CD4-positive, alpha-beta T cell (primary cell): ENCODE results near the gene AGMO. TPM values are rescaled to one million over a fixed set of nuclear protein-coding genes. Genes with fewer than 3 reads are reported as not detected.
A peak's percentile ranks its signal among the peaks of the same experiment; 100 is the strongest.

Source experiments
- ATAC-seq: fragments of 200-7000 bp; cut with Tn5 transposase; one replicate; pipeline ENCODE4 v1.10.0; 2022; ENCODE audit warnings: mild to moderate bottlenecking; ENCODE audit not compliant: poor library complexity
- CTCF ChIA-PET: fragments of 350-600 bp; sonication (Branson Sonifier 250); formaldehyde crosslinking; loops from one replicate; lab custom pipeline; 2021; ENCODE audit warnings: antibody characterized with exemption, inconsistent platforms; lab: Charles Lee
- POLR2A ChIA-PET: fragments of 350-600 bp; sonication (Branson Sonifier 250); formaldehyde crosslinking; loops from one replicate; lab custom pipeline; 2021; ENCODE audit warnings: antibody characterized with exemption, inconsistent platforms; lab: Charles Lee
- DNase-seq, 14 experiments: peaks; one replicate each; pipeline ENCODE4 v3.0.0-alpha.2; 2013 to 2020; ENCODE audit warnings: mixed read lengths in 2 of 14
- H3K27ac ChIP-seq, 2 donors: one replicate each; pipeline versions ENCODE4 v1.5.1 to v1.7.0; 2013; ENCODE audit warnings: low read length in 2 of 2, low read depth in 1 of 2, mild to moderate bottlenecking in 1 of 2
- H3K27me3 ChIP-seq, 2 experiments: 1 replicate in 1 of 2; 2 replicates in 1 of 2; pipeline versions ENCODE4 v1.6.1 to v1.7.0; 2013; ENCODE audit warnings: low read length in 2 of 2, control low read depth in 1 of 2, mild to moderate bottlenecking in 1 of 2, moderate library complexity in 1 of 2; ENCODE audit not compliant: insufficient read depth in 2 of 2, control insufficient read depth in 1 of 2
- H3K36me3 ChIP-seq: one replicate; pipeline ENCODE4 v1.6.1; 2013; ENCODE audit warnings: low read length, control low read depth; ENCODE audit not compliant: insufficient read depth
- H3K4me1 ChIP-seq: one replicate; pipeline ENCODE4 v1.6.1; 2013; ENCODE audit warnings: low read length, control low read depth; ENCODE audit not compliant: insufficient read depth
- H3K4me3 ChIP-seq: one replicate; pipeline ENCODE4 v1.5.1; 2013; ENCODE audit warnings: mild to moderate bottlenecking, low read length, moderate library complexity
- H3K9me3 ChIP-seq, 2 experiments: 1 replicate in 1 of 2; 2 replicates in 1 of 2; pipeline versions ENCODE4 v1.6.1 to v1.7.0; 2013; ENCODE audit warnings: low read length in 2 of 2, mild to moderate bottlenecking in 2 of 2, control low read depth in 1 of 2, moderate library complexity in 1 of 2; ENCODE audit not compliant: control insufficient read depth in 1 of 2, insufficient read depth in 1 of 2
- H3K27ac Mint-ChIP-seq: one replicate; pipeline ENCODE4 v1.8.0; 2020; ENCODE audit warnings: mixed read lengths
- H3K27me3 Mint-ChIP-seq: one replicate; pipeline ENCODE4 v1.8.0; 2021; ENCODE audit warnings: mixed read lengths
- H3K36me3 Mint-ChIP-seq: one replicate; pipeline ENCODE4 v1.8.0; 2021; ENCODE audit warnings: low read depth, mixed read lengths
- H3K4me1 Mint-ChIP-seq: one replicate; pipeline ENCODE4 v1.8.0; 2021; ENCODE audit warnings: low read depth, mixed read lengths
- H3K4me3 Mint-ChIP-seq: one replicate; pipeline ENCODE4 v1.8.0; 2020; ENCODE audit warnings: mild to moderate bottlenecking, mixed read lengths
- H3K9me3 Mint-ChIP-seq: one replicate; pipeline ENCODE4 v1.8.0; 2020; ENCODE audit warnings: mixed read lengths
- CTCF ChIP-seq: fragments of 200-600 bp; IDR thresholded peaks from one replicate; pipeline ENCODE4 v1.8.0; 2022; ENCODE audit warnings: antibody characterized with exemption, mild to moderate bottlenecking
- intact Hi-C, 2 experiments: fragments of 100-400 bp; cut with DNase I in 1 of 2; cut with micrococcal nuclease in 1 of 2; formaldehyde crosslinking; loops; one replicate each; pipeline versions ENCODE4 v1.15.1 to v1.9.0; 2023 to 2025; cut with DNase I, micrococcal nuclease
- total RNA-seq, 174 experiments: library from RNA in 2 of 174; stranded (reverse) in 2 of 174; gene quantifications; one replicate each; pipeline ENCODE4 v1.2.3 and lab custom pipeline; 2021 to 2026

AGMO gene
- total RNA-seq, 2 experiments from 2014 or later: not detected

- Histone ChIP-seq H3K27me3 (no peaks in the 10 kb centered on the region), H3K4me3 (no peak overlapping the region), H3K36me3 (no peaks in the 10 kb centered on the region), H3K9me3 (peaks cover 6 to 8% of the 10 kb centered on the region in 2 experiments), H3K4me1 (no peaks in the 10 kb centered on the region), H3K27ac (no peak overlapping the region)
- no peaks in the 10 kb centered on the region for H3K36me3 Mint-ChIP-seq
- peaks cover 9% of the 10 kb centered on the region for H3K9me3 Mint-ChIP-seq
- no peaks in the 10 kb centered on the region for H3K4me1 Mint-ChIP-seq
- no peak for DNase-seq
- TF ChIP-seq CTCF: no peak
- no peak for ATAC-seq
- H3K4me3 Mint-ChIP-seq: no peak overlapping the region
- POLR2A ChIA-PET: no interaction called here
- no peaks in the 10 kb centered on the region for H3K27me3 Mint-ChIP-seq
- no peak overlapping the region for H3K27ac Mint-ChIP-seq
- CTCF ChIA-PET: no interaction called here
- intact Hi-C loops: no loop called here
These were observed 18.6 kb downstream of the AGMO start for GRCh38 chr7:15543256-15543655.

- intact Hi-C loops: no loop called here
- H3K4me1 ChIP-seq: no peaks in the 10 kb centered on the region
- no peak for TF ChIP-seq CTCF
- H3K27ac ChIP-seq: no peak overlapping the region
- H3K4me3 ChIP-seq: no peak overlapping the region
- no peaks in the 10 kb centered on the region for H3K4me1 Mint-ChIP-seq
- ChIA-PET POLR2A (no interaction called here), CTCF (no interaction called here)
- H3K9me3 ChIP-seq: peaks cover 0 to 14% of the 10 kb centered on the region in 2 experiments
- H3K27ac Mint-ChIP-seq: no peak overlapping the region
- no peak overlapping the region for H3K4me3 Mint-ChIP-seq
- H3K36me3 ChIP-seq: no peaks in the 10 kb centered on the region
- no peaks in the 10 kb centered on the region for H3K27me3 ChIP-seq
- H3K27me3 Mint-ChIP-seq: no peaks in the 10 kb centered on the region
- H3K36me3 Mint-ChIP-seq: no peaks in the 10 kb centered on the region
- ATAC-seq: no peak
- no peak for DNase-seq
- peaks cover 10% of the 10 kb centered on the region for H3K9me3 Mint-ChIP-seq
These were observed 34.2 kb downstream of the AGMO start for GRCh38 chr7:15527648-15528047.

GRCh38 chr7:15525652-15526263, 36.1 kb downstream of the AGMO start:
- TF ChIP-seq CTCF: no peak
- DNase-seq (peak in 1 of 14 experiments; percentile 6), ATAC-seq (no peak)
- Histone ChIP-seq H3K4me3 (no peak overlapping the region), H3K4me1 (no peaks in the 10 kb centered on the region), H3K27ac (no peak overlapping the region), H3K27me3 (no peaks in the 10 kb centered on the region), H3K9me3 (peaks cover 0 to 14% of the 10 kb centered on the region in 2 experiments), H3K36me3 (no peaks in the 10 kb centered on the region)
- ChIA-PET CTCF (no interaction called here), POLR2A (no interaction called here)
- H3K36me3 Mint-ChIP-seq: no peaks in the 10 kb centered on the region
- no peak overlapping the region for H3K4me3 Mint-ChIP-seq
- H3K9me3 Mint-ChIP-seq: peaks cover 17% of the 10 kb centered on the region
- no peaks in the 10 kb centered on the region for H3K27me3 Mint-ChIP-seq
- H3K27ac Mint-ChIP-seq: no peak overlapping the region
- no peaks in the 10 kb centered on the region for H3K4me1 Mint-ChIP-seq
- intact Hi-C loops: no loop called here
